Osteocyte (in vitro differentiated cells): Measurements from ENCODE around the gene DNAAF9. TPM values are rescaled to one million over a fixed set of nuclear protein-coding genes. Genes with fewer than 3 reads are reported as not detected.
"Not testable (repeated sequence)": the region's sequence is repeated elsewhere in the genome, so short reads cannot be mapped to it uniquely, and the experiment has no call there.

ENCODE experiments used
- DNase-seq: peaks from one replicate; pipeline ENCODE4 v3.0.0; 2021; ENCODE audit warnings: mixed read lengths; ENCODE audit not compliant: unreplicated experiment; ENCODE audit errors: extremely low spot score
- H3K27ac Mint-ChIP-seq: one replicate; pipeline ENCODE4 v1.8.0; 2021; ENCODE audit warnings: mild to moderate bottlenecking, mixed read lengths; ENCODE audit not compliant: unreplicated experiment
- H3K27me3 Mint-ChIP-seq: one replicate; pipeline ENCODE4 v1.8.0; 2021; ENCODE audit warnings: mixed read lengths; ENCODE audit not compliant: unreplicated experiment
- H3K36me3 Mint-ChIP-seq: one replicate; pipeline ENCODE4 v1.8.0; 2021; ENCODE audit warnings: mixed read lengths; ENCODE audit not compliant: unreplicated experiment
- H3K4me1 Mint-ChIP-seq: one replicate; pipeline ENCODE4 v1.8.0; 2021; ENCODE audit warnings: mixed read lengths; ENCODE audit not compliant: unreplicated experiment
- H3K4me3 Mint-ChIP-seq: one replicate; pipeline ENCODE4 v1.8.0; 2021; ENCODE audit warnings: mild to moderate bottlenecking, moderate library complexity, mixed read lengths; ENCODE audit not compliant: unreplicated experiment
- H3K9me3 Mint-ChIP-seq: one replicate; pipeline ENCODE4 v1.8.0; 2021; ENCODE audit warnings: mixed read lengths; ENCODE audit not compliant: unreplicated experiment
- CTCF ChIP-seq: fragments of 200-600 bp; sonication (generic); IDR thresholded peaks from 2 replicates; pipeline ENCODE4 v1.5.0; 2021; ENCODE audit warnings: antibody characterized with exemption, mild to moderate bottlenecking, moderate library complexity
- total RNA-seq: library from RNA; stranded (reverse); gene quantifications from 2 replicates; pipeline ENCODE4 v1.2.1, GENCODE V29; 2021

The DNAAF9 gene
- total RNA-seq, 1 donor from 2014 or later: 13.7 TPM

- no peak for TF ChIP-seq CTCF
- no peak for DNase-seq
- no peaks in the 10 kb centered on the region for H3K4me1 Mint-ChIP-seq
- H3K27ac Mint-ChIP-seq: no peak overlapping the region
- H3K27me3 Mint-ChIP-seq: peaks cover 17% of the 10 kb centered on the region
- no peaks in the 10 kb centered on the region for H3K36me3 Mint-ChIP-seq
- H3K4me3 Mint-ChIP-seq: no peak overlapping the region
- no peaks in the 10 kb centered on the region for H3K9me3 Mint-ChIP-seq
These were observed 14.5 kb upstream of the DNAAF9 start for GRCh38 chr20:3421985-3422384.

- Mint-ChIP-seq H3K9me3 (no peaks in the 10 kb centered on the region), H3K27me3 (peaks cover 26% of the 10 kb centered on the region), H3K4me1 (no peaks in the 10 kb centered on the region), H3K36me3 (no peaks in the 10 kb centered on the region), H3K4me3 (no peak overlapping the region), H3K27ac (no peak overlapping the region)
- TF ChIP-seq CTCF: no peak
- DNase-seq: no peak
These were observed 12.8 kb upstream of the DNAAF9 start for GRCh38 chr20:3420211-3420707.

GRCh38 chr20:3418161-3418560 is 10.7 kb upstream of the DNAAF9 start:
- not testable (repeated sequence) for H3K27ac Mint-ChIP-seq, H3K36me3 Mint-ChIP-seq, DNase-seq, H3K9me3 Mint-ChIP-seq, H3K4me3 Mint-ChIP-seq, H3K4me1 Mint-ChIP-seq
- H3K27me3 Mint-ChIP-seq: peaks cover 33% of the 10 kb centered on the region

GRCh38 chr20:3414122-3414521 is 6.7 kb upstream of the DNAAF9 start:
- no peak overlapping the region for H3K4me3 Mint-ChIP-seq
- TF ChIP-seq CTCF: no peak

GRCh38 chr20:3413393-3413889 is 6.0 kb upstream of the DNAAF9 start:
- Mint-ChIP-seq H3K27me3 (peaks cover 38% of the 10 kb centered on the region), H3K4me1 (no peaks in the 10 kb centered on the region), H3K27ac (no peak overlapping the region), H3K9me3 (no peaks in the 10 kb centered on the region), H3K4me3 (no peak overlapping the region), H3K36me3 (no peaks in the 10 kb centered on the region)
- DNase-seq: no peak
- TF ChIP-seq CTCF: no peak

More at GRCh38 chr20:3414122-3414521, 6.7 kb upstream of the DNAAF9 start:
- peaks cover 39% of the 10 kb centered on the region for H3K27me3 Mint-ChIP-seq
- DNase-seq: no peak
- no peaks in the 10 kb centered on the region for H3K4me1 Mint-ChIP-seq
- H3K36me3 Mint-ChIP-seq: no peaks in the 10 kb centered on the region
- H3K9me3 Mint-ChIP-seq: no peaks in the 10 kb centered on the region
- no peak overlapping the region for H3K27ac Mint-ChIP-seq
